Activated B cell treated with CpG ODN at 0.5 μM for 24 hours (primary cell): ENCODE data around the gene ARHGDIG. TPM values are rescaled to one million over a fixed set of nuclear protein-coding genes. Genes with fewer than 3 reads are reported as not detected.

Experiments used
- ATAC-seq: fragments of 200-7000 bp; cut with Tn5 transposase; one replicate; pipeline ENCODE4 v1.10.0; 2021; ENCODE audit warnings: low read depth, mild to moderate bottlenecking, moderate library complexity
- CTCF ChIA-PET: fragments of 350-600 bp; sonication (Branson Sonifier 250); formaldehyde crosslinking; loops from one replicate; lab custom pipeline; 2021; ENCODE audit warnings: antibody characterized with exemption; lab: Charles Lee
- POLR2A ChIA-PET: fragments of 350-600 bp; sonication (Branson Sonifier 250); formaldehyde crosslinking; loops from one replicate; lab custom pipeline; 2021; ENCODE audit warnings: antibody characterized with exemption; lab: Charles Lee
- DNase-seq: peaks from one replicate; pipeline ENCODE4 v3.0.0; 2022
- H3K27ac Mint-ChIP-seq: one replicate; pipeline ENCODE4 v1.8.0; 2020; ENCODE audit warnings: mixed read lengths
- H3K27me3 Mint-ChIP-seq: one replicate; pipeline ENCODE4 v1.8.0; 2021; ENCODE audit warnings: mixed read lengths
- H3K36me3 Mint-ChIP-seq: one replicate; pipeline ENCODE4 v1.8.0; 2021; ENCODE audit warnings: low read depth, mixed read lengths
- H3K4me1 Mint-ChIP-seq: one replicate; pipeline ENCODE4 v1.8.0; 2021; ENCODE audit warnings: mixed read lengths
- H3K4me3 Mint-ChIP-seq: one replicate; pipeline ENCODE4 v1.8.0; 2020; ENCODE audit warnings: mild to moderate bottlenecking, mixed read lengths
- H3K9me3 Mint-ChIP-seq: one replicate; pipeline ENCODE4 v1.8.0; 2020; ENCODE audit warnings: mixed read lengths
- CTCF ChIP-seq: fragments of 200-600 bp; IDR thresholded peaks from one replicate; pipeline ENCODE4 v1.8.0; 2022; ENCODE audit warnings: antibody characterized with exemption, mild to moderate bottlenecking
- intact Hi-C: fragments of 100-400 bp; cut with micrococcal nuclease; formaldehyde crosslinking; loops from one replicate; pipeline ENCODE4 v1.15.1; 2024
- total RNA-seq: library from RNA; stranded (reverse); gene quantifications from 2 replicates; pipeline ENCODE4 v1.2.3, GENCODE V29; 2022

Gene ARHGDIG
- total RNA-seq, 1 donor from 2014 or later, result not detected

GRCh38 chr16:291539-291938, 11.1 kb downstream of the ARHGDIG start:
- Mint-ChIP-seq H3K27me3 (no peaks in the 10 kb centered on the region), H3K4me1 (no peaks in the 10 kb centered on the region), H3K27ac (no peak overlapping the region), H3K36me3 (peaks cover 54% of the 10 kb centered on the region), H3K4me3 (no peak overlapping the region), H3K9me3 (no peaks in the 10 kb centered on the region)
- ATAC-seq (no peak), DNase-seq (no peak)
- ChIA-PET POLR2A (no interaction called here), CTCF (no interaction called here)
- TF ChIP-seq CTCF, result no peak
- intact Hi-C loops, result no loop called here

- no peak for DNase-seq
- no peaks in the 10 kb centered on the region for H3K27me3 Mint-ChIP-seq
- CTCF ChIA-PET, result no interaction called here
- no peak overlapping the region for H3K27ac Mint-ChIP-seq
- ATAC-seq, result no peak
- POLR2A ChIA-PET, result interaction anchor here (0.6 kb wide), 1 partner anchor 44 kb away, joined by 5 read pairs; no protein-coding TSS in a partner anchor
- no peaks in the 10 kb centered on the region for H3K9me3 Mint-ChIP-seq
- no peak for TF ChIP-seq CTCF
- no peaks in the 10 kb centered on the region for H3K4me1 Mint-ChIP-seq
- H3K36me3 Mint-ChIP-seq, result peaks cover 51% of the 10 kb centered on the region
- intact Hi-C loops, result no loop called here
- no peak overlapping the region for H3K4me3 Mint-ChIP-seq
Observed at GRCh38 chr16:293043-293775, 12.8 kb downstream of the ARHGDIG start.

GRCh38 chr16:296276-296675, 15.9 kb downstream of the ARHGDIG start:
- Mint-ChIP-seq H3K4me1 (no peaks in the 10 kb centered on the region), H3K27ac (no peak overlapping the region), H3K4me3 (no peak overlapping the region), H3K36me3 (peaks cover 33% of the 10 kb centered on the region), H3K27me3 (no peaks in the 10 kb centered on the region), H3K9me3 (no peaks in the 10 kb centered on the region)
- DNase-seq (no peak), ATAC-seq (no peak)
- intact Hi-C loops, result no loop called here
- no peak for TF ChIP-seq CTCF
- CTCF ChIA-PET, result no interaction called here
- POLR2A ChIA-PET, result no interaction called here

GRCh38 chr16:296806-297510, 16.6 kb downstream of the ARHGDIG start:
- DNase-seq, result no peak
- ChIA-PET CTCF (no interaction called here), POLR2A (no interaction called here)
- no peak for TF ChIP-seq CTCF
- Mint-ChIP-seq H3K36me3 (peaks cover 32% of the 10 kb centered on the region), H3K4me3 (no peak overlapping the region), H3K4me1 (no peaks in the 10 kb centered on the region), H3K27ac (no peak overlapping the region), H3K9me3 (no peaks in the 10 kb centered on the region), H3K27me3 (no peaks in the 10 kb centered on the region)
- intact Hi-C loops, result no loop called here
- no peak for ATAC-seq

- POLR2A ChIA-PET, result no interaction called here
Observed at GRCh38 chr16:297832-298231, 17.4 kb downstream of the ARHGDIG start.

More at GRCh38 chr16:297832-298231, 17.4 kb downstream of the ARHGDIG start:
- ATAC-seq (no peak), DNase-seq (no peak)
- peaks cover 33% of the 10 kb centered on the region for H3K36me3 Mint-ChIP-seq
- H3K9me3 Mint-ChIP-seq, result no peaks in the 10 kb centered on the region
- H3K27me3 Mint-ChIP-seq, result no peaks in the 10 kb centered on the region
- intact Hi-C loops, result no loop called here
- CTCF ChIA-PET, result no interaction called here
- no peak overlapping the region for H3K4me3 Mint-ChIP-seq
- no peak for TF ChIP-seq CTCF
- no peak overlapping the region for H3K27ac Mint-ChIP-seq
- H3K4me1 Mint-ChIP-seq, result no peaks in the 10 kb centered on the region
